PC-9 (cell line): ENCODE results near the gene PLEKHG4B.

Source experiments
- CTCF ChIP-seq: fragments of 200-600 bp; sonication (generic); conservative IDR thresholded peaks from 2 replicates; pipeline ENCODE4 v1.6.1; 2017; ENCODE audit warnings: mixed run types, antibody characterized with exemption, mild to moderate bottlenecking, moderate library complexity
- EZH2 ChIP-seq: fragments of 200-600 bp; sonication (generic); IDR thresholded peaks from 2 replicates; pipeline ENCODE4 v1.8.0; 2017; ENCODE audit warnings: antibody characterized with exemption, low read depth

GRCh38 chr5:129820-130219, 37.9 kb downstream of the PLEKHG4B start:
- no peak for TF ChIP-seq CTCF
- no peak for TF ChIP-seq EZH2
